Trophoblast cell (in vitro differentiated cells and primary cell): ENCODE data around the gene GEMIN8.

Experiments
- DNase-seq, 2 donors: peaks; one replicate each; pipeline ENCODE4 v3.0.0-alpha.2; 2016
- H2AFZ ChIP-seq: 2 replicates; pipeline ENCODE4 v1.6.1; 2013; ENCODE audit warnings: low read length, moderate library complexity, mild to moderate bottlenecking; ENCODE audit not compliant: insufficient read depth, poor library complexity
- H2AK5ac ChIP-seq: 2 replicates; pipeline ENCODE4 v1.6.1; 2013; ENCODE audit warnings: mild to moderate bottlenecking, low read length
- H2BK120ac ChIP-seq: 2 replicates; pipeline ENCODE4 v1.6.1; 2013; ENCODE audit warnings: low read length, mild to moderate bottlenecking, moderate library complexity; ENCODE audit not compliant: insufficient read depth, poor library complexity
- H2BK12ac ChIP-seq: 2 replicates; pipeline ENCODE4 v1.6.1; 2013; ENCODE audit warnings: mild to moderate bottlenecking, low read length, moderate library complexity
- H2BK5ac ChIP-seq: 2 replicates; pipeline ENCODE4 v1.6.1; 2013; ENCODE audit warnings: low read length, low read depth, moderate library complexity, mild to moderate bottlenecking; ENCODE audit not compliant: poor library complexity
- H3K14ac ChIP-seq: 2 replicates; pipeline ENCODE4 v1.6.1; 2013; ENCODE audit warnings: mild to moderate bottlenecking, low read length
- H3K18ac ChIP-seq: 2 replicates; pipeline ENCODE4 v1.6.1; 2013; ENCODE audit warnings: mild to moderate bottlenecking, low read length
- H3K23ac ChIP-seq: 2 replicates; pipeline ENCODE4 v1.6.1; 2013; ENCODE audit warnings: low read length
- H3K27ac ChIP-seq: 2 replicates; pipeline ENCODE4 v1.5.1; 2013; ENCODE audit warnings: low read depth, mild to moderate bottlenecking, inconsistent platforms, low read length, moderate library complexity
- H3K27me3 ChIP-seq: 2 replicates; pipeline ENCODE4 v1.6.1; 2013; ENCODE audit warnings: inconsistent platforms, mild to moderate bottlenecking, low read length, moderate library complexity; ENCODE audit not compliant: insufficient read depth
- H3K36me3 ChIP-seq, 2 experiments: 1 replicate in 1 of 2; 2 replicates in 1 of 2; pipeline ENCODE4 v1.6.1; 2013; ENCODE audit warnings: low read length in 2 of 2, mild to moderate bottlenecking in 2 of 2, moderate library complexity in 1 of 2; ENCODE audit not compliant: insufficient read depth in 2 of 2, control insufficient read depth in 1 of 2
- H3K4ac ChIP-seq: 2 replicates; pipeline ENCODE4 v1.6.1; 2013; ENCODE audit warnings: low read depth, mild to moderate bottlenecking, low read length, moderate library complexity
- H3K4me1 ChIP-seq, 2 experiments: 1 replicate in 1 of 2; 2 replicates in 1 of 2; pipeline ENCODE4 v1.6.1; 2013; ENCODE audit warnings: low read length in 2 of 2, mild to moderate bottlenecking in 2 of 2, moderate library complexity in 1 of 2; ENCODE audit not compliant: insufficient read depth in 2 of 2, control insufficient read depth in 1 of 2
- H3K4me2 ChIP-seq: 2 replicates; pipeline ENCODE4 v1.6.1; 2013; ENCODE audit warnings: inconsistent platforms, mild to moderate bottlenecking, low read length, moderate library complexity
- H3K4me3 ChIP-seq: 2 replicates; pipeline ENCODE4 v1.5.1; 2013; ENCODE audit warnings: mild to moderate bottlenecking, low read depth, low read length, inconsistent platforms
- H3K79me1 ChIP-seq: one replicate; pipeline ENCODE4 v1.6.1; 2013; ENCODE audit warnings: low read length
- H3K79me2 ChIP-seq: 2 replicates; pipeline ENCODE4 v1.6.1; 2013; ENCODE audit warnings: low read length, mild to moderate bottlenecking; ENCODE audit not compliant: control insufficient read depth, insufficient read depth, poor library complexity
- H3K9ac ChIP-seq: 2 replicates; pipeline ENCODE4 v1.6.1; 2013; ENCODE audit warnings: mild to moderate bottlenecking, low read length
- H3K9me3 ChIP-seq: 2 replicates; pipeline ENCODE4 v1.6.1; 2013; ENCODE audit warnings: low read depth, mild to moderate bottlenecking, control low read depth, inconsistent platforms, low read length; ENCODE audit not compliant: insufficient read depth
- H4K12ac ChIP-seq: 2 replicates; pipeline ENCODE4 v1.6.1; 2013; ENCODE audit warnings: low read depth, mild to moderate bottlenecking, low read length, moderate library complexity
- H4K8ac ChIP-seq: 2 replicates; pipeline ENCODE4 v1.6.1; 2013; ENCODE audit warnings: low read depth, mild to moderate bottlenecking, low read length, moderate library complexity
- H4K91ac ChIP-seq: one replicate; pipeline ENCODE4 v1.6.1; 2013; ENCODE audit warnings: low read depth, mild to moderate bottlenecking, low read length, moderate library complexity
- WGBS: extraction: QIAGEN DNeasy Blood & Tissue Kit; methylation state at CpG from one replicate; pipeline ENCODE4 v1.1.7; 2013; ENCODE audit warnings: missing lambda C conversion rate; ENCODE audit not compliant: insufficient read length, insufficient coverage; ENCODE audit errors: extremely low coverage; 5-methylcytosine and 5-hydroxymethylcytosine counted together

Gene GEMIN8

DNA sequence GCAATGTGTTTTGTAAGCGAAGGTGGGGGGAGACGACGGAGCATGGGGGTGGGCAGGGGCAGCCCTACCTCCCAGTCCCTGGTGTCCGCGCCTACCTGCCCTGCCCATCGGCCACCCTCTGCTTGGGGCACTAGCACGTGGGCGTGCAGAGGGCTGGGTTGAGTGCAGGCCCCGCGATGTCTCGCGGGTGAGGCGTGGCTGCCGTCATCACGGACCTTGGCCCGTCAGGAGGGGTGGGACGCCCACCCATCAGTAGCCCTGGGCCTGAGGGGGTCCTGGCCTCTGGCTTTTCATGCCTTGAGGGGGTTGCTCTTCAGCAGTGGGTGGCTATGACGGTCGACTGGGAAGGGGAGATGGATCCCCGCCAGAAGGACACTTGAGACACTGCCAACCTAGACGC, 36.1 kb upstream of the GEMIN8 start:
- WGBS: no CpG with 5 or more reads among the region's 21 CpGs

DNA sequence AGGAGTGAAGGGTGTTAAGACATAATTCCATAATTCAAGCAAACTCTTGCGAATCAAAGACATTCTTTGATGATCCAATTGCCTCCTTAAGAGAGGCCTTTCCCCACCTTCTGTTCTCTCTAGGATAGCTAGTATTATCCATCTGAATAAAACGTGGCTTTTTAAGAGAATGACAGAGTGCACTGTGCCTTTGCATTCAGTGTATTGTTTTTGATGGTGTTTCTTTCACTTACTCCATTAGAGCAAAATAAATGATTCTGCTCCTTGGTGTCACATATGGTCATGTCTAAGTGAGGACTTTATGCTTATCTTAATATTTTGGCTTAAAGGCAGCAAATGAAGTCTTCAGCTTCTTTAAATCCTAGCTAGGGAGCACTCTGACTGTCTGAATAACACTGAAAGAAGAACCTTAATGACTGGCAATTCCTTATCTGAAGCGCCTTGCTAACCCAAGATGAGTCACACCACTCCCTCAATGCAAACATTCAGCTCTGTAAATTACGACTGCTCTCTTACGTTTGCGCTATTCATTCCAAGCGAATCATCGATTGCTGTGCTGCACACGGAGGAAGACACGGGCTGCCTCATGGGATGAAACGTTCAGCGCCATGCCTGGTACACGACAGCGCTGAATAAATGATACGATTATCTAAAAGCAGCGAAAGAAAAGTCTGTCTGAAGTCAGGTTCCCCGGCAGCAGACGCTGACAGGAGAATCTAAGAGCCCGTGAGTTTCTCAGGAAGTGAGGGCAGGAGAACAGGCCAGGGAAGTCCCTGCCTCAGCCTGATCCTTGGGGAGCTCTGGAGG, 35.1 kb upstream of the GEMIN8 start:
- no peaks in the 10 kb centered on the region for H3K9me3 ChIP-seq
- H4K8ac ChIP-seq: no peak overlapping the region
- no peaks in the 10 kb centered on the region for H3K27me3 ChIP-seq
- no peaks in the 10 kb centered on the region for H3K4me1 ChIP-seq
- H3K23ac ChIP-seq: no peak overlapping the region
- H2BK12ac ChIP-seq: no peak overlapping the region
- H3K14ac ChIP-seq: no peak overlapping the region
- no peak overlapping the region for H4K91ac ChIP-seq
- no peak overlapping the region for H3K9ac ChIP-seq
- H3K79me1 ChIP-seq: no peaks in the 10 kb centered on the region
- H3K4me2 ChIP-seq: no peak overlapping the region
- H2BK120ac ChIP-seq: no peak overlapping the region
- no peaks in the 10 kb centered on the region for H3K79me2 ChIP-seq
- no peak overlapping the region for H3K4me3 ChIP-seq
- no peak overlapping the region for H2AFZ ChIP-seq
- no peak overlapping the region for H3K4ac ChIP-seq
- no CpG with 5 or more reads among the region's 19 CpGs for WGBS
- DNase-seq: peak in 1 of 2 donors; percentile 1
- H3K18ac ChIP-seq: no peak overlapping the region
- no peak overlapping the region for H4K12ac ChIP-seq
- no peak overlapping the region for H2BK5ac ChIP-seq
- peak overlapping the region; percentile 25 for H3K27ac ChIP-seq
- no peak overlapping the region for H2AK5ac ChIP-seq
- no peaks in the 10 kb centered on the region for H3K36me3 ChIP-seq

More for the DNA sequence above, 36.1 kb upstream of the GEMIN8 start:
- H3K4me3 ChIP-seq: no peak overlapping the region
- no peaks in the 10 kb centered on the region for H3K79me1 ChIP-seq
- no peak overlapping the region for H3K14ac ChIP-seq
- H4K91ac ChIP-seq: no peak overlapping the region
- H2AK5ac ChIP-seq: no peak overlapping the region
- no peak overlapping the region for H3K4me2 ChIP-seq
- H4K12ac ChIP-seq: no peak overlapping the region
- no peak overlapping the region for H3K18ac ChIP-seq
- no peaks in the 10 kb centered on the region for H3K36me3 ChIP-seq
- H3K9ac ChIP-seq: no peak overlapping the region
- no peak overlapping the region for H2BK5ac ChIP-seq
- H3K23ac ChIP-seq: no peak overlapping the region
- H3K27ac ChIP-seq: no peak overlapping the region
- H3K9me3 ChIP-seq: no peaks in the 10 kb centered on the region
- no peak overlapping the region for H4K8ac ChIP-seq
- H3K4me1 ChIP-seq: no peaks in the 10 kb centered on the region
- H3K27me3 ChIP-seq: no peaks in the 10 kb centered on the region
- no peak overlapping the region for H2BK120ac ChIP-seq
- DNase-seq: no peak
- no peak overlapping the region for H2AFZ ChIP-seq
- no peaks in the 10 kb centered on the region for H3K79me2 ChIP-seq
- no peak overlapping the region for H3K4ac ChIP-seq
- no peak overlapping the region for H2BK12ac ChIP-seq

DNA sequence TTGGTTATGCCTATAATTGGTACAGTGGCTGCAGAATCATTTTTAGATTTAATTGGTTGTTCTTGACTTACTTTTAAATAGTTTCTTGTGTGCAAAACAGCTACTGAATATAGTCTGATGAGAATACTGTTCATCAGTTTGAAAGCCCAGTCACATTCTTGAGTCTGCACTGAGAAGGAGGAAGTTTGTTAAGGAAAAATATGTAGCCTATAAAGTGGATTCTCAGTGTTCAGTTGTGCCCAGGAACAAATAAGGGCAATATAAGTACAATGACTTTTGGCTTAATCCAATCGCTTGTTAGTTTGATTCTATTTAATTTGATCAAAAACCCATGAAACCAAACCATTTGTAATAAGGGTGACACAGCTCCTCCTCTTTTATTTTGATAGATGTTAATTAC, 32.8 kb upstream of the GEMIN8 start:
- Histone ChIP-seq H3K4me2 (no peak overlapping the region), H3K4me3 (no peak overlapping the region), H2BK5ac (no peak overlapping the region), H3K23ac (no peak overlapping the region), H3K18ac (no peak overlapping the region), H3K9ac (no peak overlapping the region), H3K27me3 (no peaks in the 10 kb centered on the region), H3K79me2 (no peaks in the 10 kb centered on the region), H3K4ac (no peak overlapping the region), H4K8ac (no peak overlapping the region), H3K9me3 (no peaks in the 10 kb centered on the region), H3K36me3 (no peaks in the 10 kb centered on the region), H3K4me1 (no peaks in the 10 kb centered on the region), H2BK120ac (no peak overlapping the region), H3K14ac (no peak overlapping the region), H2AFZ (no peak overlapping the region), H4K12ac (no peak overlapping the region), H3K79me1 (no peaks in the 10 kb centered on the region), H2AK5ac (no peak overlapping the region), H4K91ac (no peak overlapping the region), H2BK12ac (no peak overlapping the region), H3K27ac (no peak overlapping the region)
- WGBS: no CpG with 5 or more reads among the region's 1 CpG
- no peak for DNase-seq

DNA sequence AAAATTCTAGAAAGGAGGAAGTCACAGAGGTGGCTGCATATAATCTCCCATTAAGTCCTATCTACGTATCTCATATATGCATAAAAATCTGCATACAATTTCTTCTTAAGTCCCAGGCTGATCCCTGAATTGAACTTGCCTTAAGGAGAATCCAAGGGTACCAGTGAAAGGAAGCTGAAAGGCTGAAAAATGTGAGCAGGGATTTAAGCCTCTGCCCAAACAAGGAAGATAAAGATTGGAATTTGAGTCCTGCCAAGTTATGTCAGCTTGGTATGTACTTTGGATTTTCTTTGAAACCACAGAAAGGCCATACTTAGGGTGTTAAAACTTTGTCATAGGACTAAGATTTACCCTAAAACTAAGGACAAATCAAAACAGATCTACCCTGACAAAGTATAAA, 26.5 kb upstream of the GEMIN8 start:
- H3K79me2 ChIP-seq: no peaks in the 10 kb centered on the region
- no peaks in the 10 kb centered on the region for H3K79me1 ChIP-seq
- H2BK5ac ChIP-seq: no peak overlapping the region
- no peak overlapping the region for H4K91ac ChIP-seq
- no peak overlapping the region for H2BK120ac ChIP-seq
- H4K8ac ChIP-seq: no peak overlapping the region
- no peak overlapping the region for H3K9ac ChIP-seq
- no peak overlapping the region for H3K14ac ChIP-seq
- no peaks in the 10 kb centered on the region for H3K27me3 ChIP-seq
- no peak overlapping the region for H4K12ac ChIP-seq
- H3K36me3 ChIP-seq: no peaks in the 10 kb centered on the region
- no peak overlapping the region for H3K27ac ChIP-seq
- no peak overlapping the region for H2AK5ac ChIP-seq
- WGBS: no CpG with 5 or more reads among the region's 1 CpG
- no peak overlapping the region for H3K23ac ChIP-seq
- no peak overlapping the region for H3K4me3 ChIP-seq
- H3K4ac ChIP-seq: no peak overlapping the region
- H3K18ac ChIP-seq: no peak overlapping the region
- H3K4me1 ChIP-seq: no peaks in the 10 kb centered on the region
- no peak overlapping the region for H2BK12ac ChIP-seq
- peak in 1 of 2 donors; percentile 3 for DNase-seq
- no peak overlapping the region for H2AFZ ChIP-seq
- H3K4me2 ChIP-seq: no peak overlapping the region
- no peaks in the 10 kb centered on the region for H3K9me3 ChIP-seq
